IPS-18c (cell line): ENCODE measurements around the gene CLCN2.

Experiments used
- H3K4me3 ChIP-seq: 2 replicates; pipeline ENCODE4 v1.7.0; 2013; ENCODE audit warnings: low read depth, mild to moderate bottlenecking, low read length, moderate library complexity; ENCODE audit not compliant: insufficient read depth
- H3K9me3 ChIP-seq: one replicate; pipeline ENCODE4 v1.6.1; 2013; ENCODE audit warnings: mild to moderate bottlenecking, low read length, moderate library complexity; ENCODE audit not compliant: control insufficient read depth, insufficient read depth

The CLCN2 gene

GRCh38 chr3:184339001-184339400 is 22.4 kb downstream of the CLCN2 start:
- no peaks in the 10 kb centered on the region for H3K9me3 ChIP-seq
- peak overlapping the region; percentile 46; the same call in 1 of the 2 replicates for H3K4me3 ChIP-seq

- H3K4me3 ChIP-seq: peak overlapping the region; percentile 46
- H3K9me3 ChIP-seq: no peaks in the 10 kb centered on the region
Measured at GRCh38 chr3:184338511-184338945, 22.9 kb downstream of the CLCN2 start.

GRCh38 chr3:184337981-184338380 is 23.4 kb downstream of the CLCN2 start:
- Histone ChIP-seq H3K4me3 (peak overlapping the region; percentile 46), H3K9me3 (no peaks in the 10 kb centered on the region)

DNA sequence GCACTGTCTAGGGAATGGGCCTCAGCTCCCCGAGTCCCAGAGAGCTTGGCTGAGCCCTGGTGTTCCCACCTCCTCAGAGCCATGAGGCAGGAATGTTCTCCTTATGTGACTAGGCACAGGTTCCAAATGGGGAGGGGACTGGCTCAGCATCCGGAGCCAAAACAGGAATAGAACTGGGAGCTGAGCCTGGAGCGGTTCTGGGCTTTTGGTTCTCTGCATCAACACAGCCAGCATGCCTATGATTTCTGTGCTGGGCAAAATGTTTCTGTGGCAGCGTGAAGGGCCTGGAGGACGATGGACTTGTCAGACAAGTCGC is 24.0 kb downstream of the CLCN2 start, which contains the start of gene FAM131A:
FAM131A (plus strand) TSS at position 202 of the 316 bp plus-strand sequence; CDS start at position 233, 31 bp downstream.
- peak within 1 kb of the TSS; percentile 79 for H3K4me3 ChIP-seq

DNA sequence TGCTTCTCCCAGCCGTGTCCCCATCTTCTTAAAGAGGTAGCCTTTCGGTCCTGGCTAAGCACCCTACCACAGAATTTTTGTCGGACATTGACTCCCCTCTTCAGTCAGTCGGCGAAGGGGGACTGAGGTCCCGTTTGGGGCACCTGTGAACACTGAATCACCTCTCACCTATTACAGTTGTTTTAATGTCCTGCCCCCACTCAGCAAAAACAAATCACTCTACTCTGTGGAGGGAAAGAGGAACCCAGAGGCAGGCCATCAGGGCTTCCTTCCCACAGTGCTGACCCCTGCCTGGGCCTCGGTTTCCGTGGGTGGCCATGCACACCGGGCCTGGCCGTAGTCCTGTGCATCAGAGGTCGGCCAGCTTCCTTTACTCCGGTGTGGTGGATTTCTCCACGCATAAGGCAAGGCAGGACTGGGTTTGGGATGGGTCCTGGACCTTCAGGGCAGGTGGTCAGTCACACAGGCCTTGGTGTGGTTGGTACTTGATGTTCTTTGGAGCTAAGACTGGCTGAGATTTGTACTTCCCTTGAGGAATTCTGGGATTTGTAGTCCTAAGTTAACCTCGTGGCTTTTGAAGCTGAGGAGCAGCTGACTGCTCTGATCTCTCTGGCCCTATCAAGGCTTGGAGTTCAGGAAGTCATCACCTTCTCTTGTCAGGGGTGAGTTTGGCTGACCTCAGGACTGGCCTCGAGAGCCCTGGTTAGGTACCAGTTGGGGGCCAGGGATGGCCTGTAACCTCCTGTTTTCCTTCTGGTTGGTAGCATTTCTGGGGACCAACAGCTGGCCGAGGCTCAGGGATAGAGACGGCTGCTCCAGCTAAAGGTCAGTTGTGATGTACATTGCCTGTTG is 24.6 kb downstream of the CLCN2 start:
- H3K4me3 ChIP-seq: peak overlapping the region; percentile 79; the same call in 1 of the 2 replicates
- no peaks in the 10 kb centered on the region for H3K9me3 ChIP-seq

More for the DNA sequence above, 24.0 kb downstream of the CLCN2 start, which contains the start of gene FAM131A:
- no peaks in the 10 kb centered on the region for H3K9me3 ChIP-seq

GRCh38 chr3:184335661-184336546 is 25.5 kb downstream of the CLCN2 start:
- Histone ChIP-seq H3K4me3 (peak overlapping the region; percentile 79), H3K9me3 (no peaks in the 10 kb centered on the region)

- peak overlapping the region; percentile 79; the same call in 1 of the 2 replicates for H3K4me3 ChIP-seq
- no peaks in the 10 kb centered on the region for H3K9me3 ChIP-seq
Measured at GRCh38 chr3:184335291-184335660, 26.1 kb downstream of the CLCN2 start.

DNA sequence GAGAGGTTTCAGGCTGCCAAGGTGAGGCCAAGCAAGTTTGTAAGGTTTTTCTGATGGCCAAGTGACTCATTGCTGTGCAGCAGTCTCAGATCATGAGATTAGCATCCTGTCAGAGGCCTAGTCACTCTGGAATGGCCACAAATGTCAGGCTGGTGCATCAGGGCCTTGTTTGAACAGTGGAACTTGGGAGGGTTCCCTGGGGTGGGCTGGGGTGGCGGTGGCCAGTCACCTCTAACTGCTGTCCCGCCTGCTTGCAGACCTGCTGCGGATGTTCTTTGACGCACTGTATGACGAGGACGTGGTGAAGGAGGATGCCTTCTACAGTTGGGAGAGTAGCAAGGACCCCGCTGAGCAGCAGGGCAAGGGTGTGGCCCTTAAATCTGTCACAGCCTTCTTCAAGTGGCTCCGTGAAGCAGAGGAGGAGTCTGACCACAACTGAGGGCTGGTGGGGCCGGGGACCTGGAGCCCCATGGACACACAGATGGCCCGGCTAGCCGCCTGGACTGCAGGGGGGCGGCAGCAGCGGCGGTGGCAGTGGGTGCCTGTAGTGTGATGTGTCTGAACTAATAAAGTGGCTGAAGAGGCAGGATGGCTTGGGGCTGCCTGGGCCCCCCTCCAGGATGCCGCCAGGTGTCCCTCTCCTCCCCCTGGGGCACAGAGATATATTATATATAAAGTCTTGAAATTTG is 26.8 kb downstream of the CLCN2 start:
- no peaks in the 10 kb centered on the region for H3K9me3 ChIP-seq
- no peak overlapping the region; the same call in 1 of the 2 replicates for H3K4me3 ChIP-seq

DNA sequence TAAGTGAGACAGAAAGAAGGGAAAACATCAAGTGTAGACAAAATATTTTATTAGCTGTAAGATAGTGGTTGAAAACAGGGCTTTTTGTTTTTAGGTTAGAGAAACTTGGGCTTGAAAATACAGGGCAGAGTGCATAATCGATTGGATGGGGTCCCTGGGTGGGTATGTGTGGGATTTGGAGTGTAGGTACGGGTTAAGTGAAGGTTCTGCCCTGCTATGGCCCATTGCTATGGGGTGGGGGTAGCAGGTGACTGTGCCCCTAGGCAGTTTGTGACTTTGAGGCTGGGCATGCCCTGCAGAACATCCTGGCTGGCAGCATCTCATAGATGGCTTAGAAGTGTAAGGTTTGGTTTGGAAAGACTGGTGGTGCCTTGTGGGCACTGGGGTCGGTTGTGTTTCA is 27.7 kb downstream of the CLCN2 start:
- H3K4me3 ChIP-seq: no peak overlapping the region
- H3K9me3 ChIP-seq: no peaks in the 10 kb centered on the region

GRCh38 chr3:184333190-184333589 is 28.2 kb downstream of the CLCN2 start:
- no peaks in the 10 kb centered on the region for H3K9me3 ChIP-seq
- H3K4me3 ChIP-seq: no peak overlapping the region

DNA sequence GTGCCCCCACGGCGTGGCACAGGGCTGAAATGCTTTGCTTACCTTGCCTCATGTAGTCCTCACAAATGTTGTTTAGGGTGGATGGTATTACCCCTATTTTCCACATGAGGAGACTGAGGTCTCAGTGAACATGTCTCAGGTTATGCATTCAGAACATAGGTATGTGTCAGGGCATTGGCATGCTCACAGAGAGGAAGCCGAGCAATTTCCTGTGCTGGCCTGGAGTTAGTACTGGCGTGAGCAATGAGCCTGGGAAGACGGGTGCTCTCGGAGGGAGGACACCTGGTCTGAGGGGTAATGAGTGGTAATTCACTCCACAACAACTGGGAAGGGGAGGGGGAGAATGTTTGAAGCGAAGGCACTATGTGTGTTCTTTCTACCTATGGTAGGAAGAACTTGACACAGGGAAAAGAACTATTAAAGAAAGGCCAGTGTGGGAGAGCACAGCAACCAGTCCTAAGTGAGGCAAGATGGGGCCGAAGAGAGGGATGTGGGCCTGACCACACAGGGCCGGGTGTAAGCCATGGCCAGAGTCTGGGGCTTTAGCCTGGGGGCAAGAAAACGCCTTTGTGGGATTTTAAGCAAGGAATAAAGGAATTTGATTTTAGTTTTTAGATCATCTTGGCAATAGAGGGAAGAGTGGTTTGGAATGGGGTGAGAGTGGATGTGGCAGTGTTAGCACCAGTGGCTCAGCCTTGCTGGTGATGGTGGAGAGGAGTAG is 28.9 kb downstream of the CLCN2 start:
- Histone ChIP-seq H3K4me3 (no peak overlapping the region), H3K9me3 (no peaks in the 10 kb centered on the region)

DNA sequence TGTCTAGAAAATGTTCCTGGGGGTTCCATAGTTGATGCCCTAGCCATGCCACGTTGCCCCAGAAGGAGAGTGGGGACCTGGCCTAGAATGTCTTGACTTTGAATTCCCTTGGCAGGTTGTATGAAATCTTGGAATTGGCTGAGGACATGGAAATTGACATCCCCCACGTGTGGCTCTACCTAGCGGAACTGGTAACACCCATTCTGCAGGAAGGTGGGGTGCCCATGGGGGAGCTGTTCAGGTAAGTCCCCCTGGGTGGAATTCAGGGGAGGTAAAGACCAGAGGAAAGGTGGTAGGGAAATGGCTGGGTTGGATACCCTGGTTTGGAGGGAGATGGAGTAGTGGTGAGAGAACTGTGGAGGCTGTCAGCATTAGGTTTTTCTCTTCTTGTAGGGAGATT is 32.9 kb downstream of the CLCN2 start:
- Histone ChIP-seq H3K9me3 (no peaks in the 10 kb centered on the region), H3K4me3 (no peak overlapping the region)

DNA sequence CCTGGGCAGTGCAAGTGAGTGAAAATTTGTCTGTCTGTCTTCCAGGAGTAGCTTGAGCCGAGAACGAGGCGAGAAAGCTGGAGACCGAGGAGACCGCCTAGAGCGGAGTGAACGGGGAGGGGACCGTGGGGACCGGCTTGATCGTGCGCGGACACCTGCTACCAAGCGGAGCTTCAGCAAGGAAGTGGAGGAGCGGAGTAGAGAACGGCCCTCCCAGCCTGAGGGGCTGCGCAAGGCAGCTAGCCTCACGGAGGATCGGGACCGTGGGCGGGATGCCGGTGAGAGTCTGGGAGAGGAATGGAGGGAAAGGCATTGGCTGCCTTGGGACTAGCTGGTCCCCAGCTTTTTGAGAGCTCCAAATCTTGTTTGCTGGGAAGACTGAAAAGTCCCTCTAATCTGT is 34.2 kb downstream of the CLCN2 start:
- Histone ChIP-seq H3K4me3 (no peak overlapping the region), H3K9me3 (no peaks in the 10 kb centered on the region)

- no peak overlapping the region for H3K4me3 ChIP-seq
- no peaks in the 10 kb centered on the region for H3K9me3 ChIP-seq
Measured at GRCh38 chr3:184325715-184326369, 35.6 kb downstream of the CLCN2 start.

DNA sequence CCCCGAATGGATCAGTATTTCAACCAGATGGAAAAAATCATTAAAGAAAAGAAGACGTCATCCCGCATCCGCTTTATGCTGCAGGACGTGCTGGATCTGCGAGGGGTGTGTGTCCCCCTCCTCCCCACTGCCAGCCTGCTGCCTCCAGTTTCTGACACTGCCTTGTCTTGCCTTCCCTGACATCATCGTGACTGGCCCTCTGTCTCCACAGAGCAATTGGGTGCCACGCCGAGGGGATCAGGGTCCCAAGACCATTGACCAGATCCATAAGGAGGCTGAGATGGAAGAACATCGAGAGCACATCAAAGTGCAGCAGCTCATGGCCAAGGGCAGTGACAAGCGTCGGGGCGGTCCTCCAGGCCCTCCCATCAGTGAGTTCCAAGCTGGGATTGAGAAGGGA is 36.1 kb downstream of the CLCN2 start:
- H3K4me3 ChIP-seq: no peak overlapping the region
- H3K9me3 ChIP-seq: no peaks in the 10 kb centered on the region

DNA sequence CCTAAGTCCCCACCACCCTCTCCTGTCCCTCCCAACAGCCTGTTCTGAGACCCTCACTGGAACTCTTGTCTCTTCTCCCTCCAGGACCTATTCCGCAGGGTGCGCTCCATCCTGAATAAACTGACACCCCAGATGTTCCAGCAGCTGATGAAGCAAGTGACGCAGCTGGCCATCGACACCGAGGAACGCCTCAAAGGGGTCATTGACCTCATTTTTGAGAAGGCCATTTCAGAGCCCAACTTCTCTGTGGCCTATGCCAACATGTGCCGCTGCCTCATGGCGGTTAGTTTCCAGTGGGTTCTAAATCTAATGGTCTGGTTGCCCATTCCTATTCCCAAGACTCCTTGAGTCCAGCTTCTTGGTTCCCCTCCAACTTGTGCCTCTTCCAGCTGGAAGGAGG is 37.7 kb downstream of the CLCN2 start:
- Histone ChIP-seq H3K4me3 (no peak overlapping the region), H3K9me3 (no peaks in the 10 kb centered on the region)
